Sigmoid colon (tissue), 7 donors: ENCODE results near the gene SPATS2L. TPM values are rescaled to one million over a fixed set of nuclear protein-coding genes. Genes with fewer than 3 reads are reported as not detected.

Experiments
- DNase-seq: peaks from one replicate; pipeline ENCODE4 v3.0.0-alpha.2; 2019
- H3K27ac ChIP-seq, 4 donors: fragments of 200-600 bp; sonication (generic); one replicate each; pipeline ENCODE4 v1.5.1; 2016 to 2019; ENCODE audit warnings: mild to moderate bottlenecking in 1 of 4
- H3K27me3 ChIP-seq, 3 donors: fragments of 200-600 bp; sonication (generic); one replicate each; pipeline ENCODE4 v1.5.1; 2019; ENCODE audit warnings: mild to moderate bottlenecking in 1 of 3
- H3K36me3 ChIP-seq, 4 donors: fragments of 200-600 bp; sonication (generic); one replicate each; pipeline ENCODE4 v1.5.1; 2016 to 2019
- H3K4me1 ChIP-seq, 4 donors: fragments of 200-600 bp; sonication (generic); one replicate each; pipeline ENCODE4 v1.5.1; 2017 to 2019
- H3K4me3 ChIP-seq, 4 donors: fragments of 200-600 bp; sonication (generic); one replicate each; pipeline ENCODE4 v1.5.1; 2017 to 2019; ENCODE audit warnings: mild to moderate bottlenecking in 2 of 4, moderate library complexity in 1 of 4
- H3K9me3 ChIP-seq, 4 donors: fragments of 200-600 bp in 3 of 4; sonication (generic) in 3 of 4; one replicate each; pipeline versions ENCODE4 v1.5.1 to v1.6.1; 2013 to 2019
- EP300 ChIP-seq, 4 donors: sonication (generic); formaldehyde crosslinking; IDR thresholded peaks; one replicate each; pipeline ENCODE4 v1.6.1; 2017; ENCODE audit warnings: antibody characterized with exemption in 4 of 4
- POLR2A ChIP-seq, 2 donors: fragments of 450-650 bp; IDR thresholded peaks; one replicate each; pipeline ENCODE4 v1.6.1; 2016; ENCODE audit warnings: antibody characterized with exemption in 2 of 2, mild to moderate bottlenecking in 2 of 2, moderate library complexity in 2 of 2
- POLR2AphosphoS5 ChIP-seq, 4 donors: sonication (generic); formaldehyde crosslinking; IDR thresholded peaks; one replicate each; pipeline ENCODE4 v1.6.1; 2017; ENCODE audit warnings: antibody characterized with exemption in 4 of 4
- WGBS, 2 donors: extraction: QIAGEN DNeasy Blood & Tissue Kit; methylation state at CpG; one replicate each; pipeline ENCODE4 v1.1.7; 2013; 5-methylcytosine and 5-hydroxymethylcytosine counted together
- intact Hi-C: fragments of 100-400 bp; cut with DNase I; formaldehyde crosslinking; loops from one replicate; pipeline ENCODE4 v1.15.1; 2023
- polyA plus RNA-seq, 3 donors: library from polyadenylated mRNA; stranded (reverse); fragments of 200-250 nt; gene quantifications; one replicate each; pipeline ENCODE4 v1.2.3, GENCODE V29; 2013
- total RNA-seq, 4 donors: library from RNA; depleted of rRNA; stranded (reverse); fragments of >200 nt; gene quantifications; one replicate each; pipeline ENCODE4 v1.1.0, GENCODE V29; 2016
- TF ChIP-seq, protein P1 (sequence below), 4 experiments: fragments of 450-650 bp in 3 of 4; fragments of 200-600 bp in 1 of 4; IDR thresholded peaks; one replicate each; pipeline ENCODE4 v1.5.1; 2016 to 2019; ENCODE audit warnings: antibody characterized with exemption in 4 of 4, mild to moderate bottlenecking in 3 of 4, moderate library complexity in 2 of 4
- donor health status: healthy with polysubstance abuse.
- donor health status: Bipolar disorder and iron deficiency.
- donor health status: healthy.

SPATS2L gene
- total and polyA plus RNA-seq, 7 donors, result 63.5 to 305 (median 104) TPM

DNA sequence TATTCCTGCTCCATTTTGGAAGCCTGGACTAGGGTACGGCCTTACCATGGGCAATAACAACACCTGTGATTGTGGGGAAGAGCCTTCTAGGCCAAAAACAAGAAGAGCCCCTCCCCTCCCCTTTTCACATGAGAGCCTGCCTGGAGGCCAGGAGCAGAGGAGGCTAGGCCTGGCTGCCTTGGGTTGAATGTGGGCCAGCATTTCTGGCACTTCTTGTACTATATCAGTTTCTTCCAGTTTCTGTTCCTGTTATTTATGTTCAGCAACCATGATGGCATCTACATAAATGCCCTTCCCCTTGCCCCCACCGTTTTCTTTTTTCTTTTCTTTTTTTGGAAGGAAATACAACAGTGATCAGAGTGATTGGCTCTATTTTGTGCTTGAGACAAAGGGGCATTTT lies 145.0 kb downstream of the SPATS2L start:
- Histone ChIP-seq H3K4me1 (peaks cover 0 to 33% (median 13%) of the 10 kb centered on the region in 4 donors), H3K27me3 (no peaks in the 10 kb centered on the region), H3K9me3 (no peaks in the 10 kb centered on the region), H3K36me3 (peaks cover 0 to 4% (median 0%) of the 10 kb centered on the region in 4 donors), H3K4me3 (no peak overlapping the region), H3K27ac (no peak overlapping the region)
- intact Hi-C loops, result no loop called here
- TF ChIP-seq POLR2A (IDR thresholded peaks at IDR 0.05) (no peak), EP300 (IDR thresholded peaks at IDR 0.05) (no peak), POLR2AphosphoS5 (IDR thresholded peaks at IDR 0.05) (no peak)
- TF ChIP-seq, protein P1, sequence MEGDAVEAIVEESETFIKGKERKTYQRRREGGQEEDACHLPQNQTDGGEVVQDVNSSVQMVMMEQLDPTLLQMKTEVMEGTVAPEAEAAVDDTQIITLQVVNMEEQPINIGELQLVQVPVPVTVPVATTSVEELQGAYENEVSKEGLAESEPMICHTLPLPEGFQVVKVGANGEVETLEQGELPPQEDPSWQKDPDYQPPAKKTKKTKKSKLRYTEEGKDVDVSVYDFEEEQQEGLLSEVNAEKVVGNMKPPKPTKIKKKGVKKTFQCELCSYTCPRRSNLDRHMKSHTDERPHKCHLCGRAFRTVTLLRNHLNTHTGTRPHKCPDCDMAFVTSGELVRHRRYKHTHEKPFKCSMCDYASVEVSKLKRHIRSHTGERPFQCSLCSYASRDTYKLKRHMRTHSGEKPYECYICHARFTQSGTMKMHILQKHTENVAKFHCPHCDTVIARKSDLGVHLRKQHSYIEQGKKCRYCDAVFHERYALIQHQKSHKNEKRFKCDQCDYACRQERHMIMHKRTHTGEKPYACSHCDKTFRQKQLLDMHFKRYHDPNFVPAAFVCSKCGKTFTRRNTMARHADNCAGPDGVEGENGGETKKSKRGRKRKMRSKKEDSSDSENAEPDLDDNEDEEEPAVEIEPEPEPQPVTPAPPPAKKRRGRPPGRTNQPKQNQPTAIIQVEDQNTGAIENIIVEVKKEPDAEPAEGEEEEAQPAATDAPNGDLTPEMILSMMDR (IDR thresholded peaks at IDR 0.05), result no peak
- WGBS, 2 donors, result 73 to 85% methylated on average over 2 of the region's 2 CpGs
- no peak for DNase-seq

DNA sequence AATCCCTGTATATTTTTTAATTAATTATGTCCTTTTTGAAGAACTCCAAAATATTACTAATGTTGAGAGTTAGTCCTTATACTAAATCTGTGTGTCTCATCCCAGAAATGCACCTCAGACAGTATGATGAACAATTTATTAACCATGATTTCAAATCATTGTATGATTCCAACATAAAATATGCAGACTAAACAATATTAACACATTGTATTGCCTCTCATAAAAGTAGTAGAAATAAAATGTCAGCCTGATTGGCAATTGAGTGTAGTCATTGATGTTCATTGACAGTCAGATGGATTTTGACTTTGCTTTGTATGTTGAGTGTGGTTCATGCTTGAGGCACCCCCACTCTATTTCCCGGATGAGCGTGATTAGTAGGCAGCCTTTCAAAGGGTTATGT lies 145.9 kb downstream of the SPATS2L start:
- TF ChIP-seq POLR2AphosphoS5 (IDR thresholded peaks at IDR 0.05), result no peak
- TF ChIP-seq, protein P1 (IDR thresholded peaks at IDR 0.05), result no peak
- no peak for TF ChIP-seq EP300 (IDR thresholded peaks at IDR 0.05)
- no peak for TF ChIP-seq POLR2A (IDR thresholded peaks at IDR 0.05)
- Histone ChIP-seq H3K4me3 (no peak overlapping the region), H3K36me3 (peaks cover 0 to 5% (median 0%) of the 10 kb centered on the region in 4 donors), H3K27ac (no peak overlapping the region), H3K4me1 (peaks cover 0 to 35% (median 13%) of the 10 kb centered on the region in 4 donors), H3K27me3 (no peaks in the 10 kb centered on the region), H3K9me3 (no peaks in the 10 kb centered on the region)
- intact Hi-C loops, result no loop called here
- WGBS, 2 donors, result 96 to 98% methylated on average over 2 of the region's 2 CpGs
- no peak for DNase-seq

DNA sequence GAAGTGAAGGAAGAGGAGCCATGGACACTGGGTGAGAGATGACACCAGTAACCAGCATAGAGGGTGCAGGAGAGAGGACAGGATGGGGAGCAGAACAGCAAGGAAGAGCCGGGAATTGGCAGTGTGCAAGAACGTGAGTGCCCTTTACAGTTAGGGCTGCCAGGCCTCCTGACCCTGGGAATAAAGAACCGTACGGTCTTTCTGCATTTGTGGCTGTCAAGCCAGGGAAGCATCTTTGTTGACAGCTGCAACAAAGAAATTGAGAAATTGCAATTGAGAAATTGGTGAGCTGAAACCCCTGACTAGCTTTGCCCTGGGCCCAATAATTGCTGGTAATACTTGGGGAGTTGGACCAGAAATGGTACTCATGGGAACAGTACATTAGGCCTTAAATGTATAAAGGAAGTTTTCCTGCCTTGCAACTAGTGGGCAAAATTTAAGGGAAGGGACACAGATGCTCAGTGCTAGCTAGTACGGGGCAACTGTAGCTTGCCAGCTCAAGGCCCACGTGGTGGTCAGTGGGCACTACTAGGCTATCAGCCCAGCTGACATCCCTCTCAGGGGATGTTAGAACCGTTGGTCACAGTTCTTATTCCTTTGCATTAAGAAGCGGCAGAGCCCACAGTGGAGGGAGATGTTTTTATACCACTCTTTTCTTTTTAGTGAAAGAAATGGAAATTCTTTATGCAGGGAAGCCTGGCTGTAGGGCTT lies 146.8 kb downstream of the SPATS2L start:
- 88 to 95% methylated on average over 8 of the region's 8 CpGs for whole genome bisulfite sequencing, 2 donors
- intact Hi-C loops, result no loop called here
- H3K9me3 ChIP-seq, result no peaks in the 10 kb centered on the region
- TF ChIP-seq, protein P1 (IDR thresholded peaks at IDR 0.05), result no peak
- TF ChIP-seq POLR2AphosphoS5 (IDR thresholded peaks at IDR 0.05), result no peak
- TF ChIP-seq POLR2A (IDR thresholded peaks at IDR 0.05), result no peak
- no peak for TF ChIP-seq EP300 (IDR thresholded peaks at IDR 0.05)
- peaks cover 0 to 35% (median 13%) of the 10 kb centered on the region in 4 donors for H3K4me1 ChIP-seq
- H3K27ac ChIP-seq, result no peak overlapping the region
- no peak for DNase-seq
- no peak overlapping the region for H3K4me3 ChIP-seq
- H3K36me3 ChIP-seq, result peaks cover 0 to 4% (median 0%) of the 10 kb centered on the region in 4 donors
- H3K27me3 ChIP-seq, result no peaks in the 10 kb centered on the region

DNA sequence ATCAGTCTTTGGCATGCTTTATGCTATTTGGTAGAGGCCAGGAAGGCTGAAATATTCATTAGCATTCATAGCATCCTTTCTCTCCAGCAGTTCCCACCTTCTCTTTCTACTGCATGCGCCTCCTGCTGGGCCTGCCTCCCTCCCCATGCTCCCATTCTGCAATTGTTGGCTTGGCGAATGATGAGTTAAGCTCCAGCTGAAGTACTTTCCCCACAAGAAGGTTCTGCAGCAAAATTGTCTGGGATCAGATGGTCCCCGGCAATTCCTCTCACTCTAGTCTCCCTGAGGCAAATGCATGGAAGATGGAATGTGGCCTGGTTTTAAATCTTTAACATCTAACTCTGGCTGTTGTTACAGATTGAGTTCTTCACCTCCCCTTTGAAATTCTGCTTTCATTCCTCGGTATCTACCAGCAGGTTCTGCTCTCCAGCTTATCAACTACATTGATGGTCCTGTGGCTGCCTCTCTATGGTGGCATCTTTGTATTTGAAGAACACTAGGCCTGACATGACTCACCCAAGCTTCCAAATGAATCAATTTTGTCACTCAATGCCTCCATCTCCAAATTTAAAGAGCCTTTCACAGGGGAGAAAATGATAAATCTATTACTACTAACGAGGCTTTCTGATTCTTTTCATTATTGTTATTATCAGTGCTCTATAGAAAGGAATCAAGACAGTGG lies 147.5 kb downstream of the SPATS2L start:
- no peak for DNase-seq
- TF ChIP-seq, protein P1 (IDR thresholded peaks at IDR 0.05), result no peak
- TF ChIP-seq POLR2A (IDR thresholded peaks at IDR 0.05), result no peak
- WGBS, 2 donors, result 61 to 85% methylated on average over 5 of the region's 5 CpGs
- intact Hi-C loops, result no loop called here
- H3K27me3 ChIP-seq, result no peaks in the 10 kb centered on the region
- peaks cover 0 to 4% (median 0%) of the 10 kb centered on the region in 4 donors for H3K36me3 ChIP-seq
- no peak overlapping the region for H3K27ac ChIP-seq
- H3K9me3 ChIP-seq, result no peaks in the 10 kb centered on the region
- no peak overlapping the region for H3K4me3 ChIP-seq
- peaks cover 0 to 33% (median 13%) of the 10 kb centered on the region in 4 donors for H3K4me1 ChIP-seq
